Hepatocyte (in vitro differentiated cells): ENCODE measurements around the gene HBG1. TPM values are rescaled to one million over a fixed set of nuclear protein-coding genes. Genes with fewer than 3 reads are reported as not detected.

Experiments
- DNase-seq: peaks from one replicate; pipeline ENCODE4 v3.0.0-alpha.2; 2016; ENCODE audit warnings: low spot score
- H2AFZ ChIP-seq: fragments of 200-600 bp; sonication (generic); 2 replicates; pipeline ENCODE4 v1.6.0; 2016; ENCODE audit warnings: antibody characterized with exemption, mild to moderate bottlenecking
- H3K27ac ChIP-seq: fragments of 200-600 bp; sonication (generic); 2 replicates; pipeline ENCODE4 v1.5.1; 2016; ENCODE audit warnings: mild to moderate bottlenecking
- H3K27me3 ChIP-seq: fragments of 200-600 bp; sonication (generic); 2 replicates; pipeline ENCODE4 v1.6.1; 2016
- H3K36me3 ChIP-seq: fragments of 200-600 bp; sonication (generic); replicated peaks from 2 replicates; pipeline ENCODE4 v1.5.1; 2016; ENCODE audit warnings: low read depth; ENCODE audit not compliant: insufficient read depth
- H3K4me1 ChIP-seq: fragments of 200-600 bp; sonication (generic); 2 replicates; pipeline ENCODE4 v1.5.1; 2016; ENCODE audit warnings: mild to moderate bottlenecking, moderate library complexity; ENCODE audit not compliant: insufficient read depth
- H3K4me2 ChIP-seq: fragments of 200-600 bp; sonication (generic); 2 replicates; pipeline ENCODE4 v1.6.0; 2016
- H3K4me3 ChIP-seq: fragments of 200-600 bp; sonication (generic); 2 replicates; pipeline ENCODE4 v1.5.1; 2016; ENCODE audit warnings: mild to moderate bottlenecking
- H3K79me2 ChIP-seq: fragments of 200-600 bp; sonication (generic); 2 replicates; pipeline ENCODE4 v1.6.0; 2017; ENCODE audit warnings: mild to moderate bottlenecking
- H3K9me2 ChIP-seq: fragments of 200-600 bp; sonication (generic); replicated peaks from 2 replicates; pipeline ENCODE4 v1.6.0; 2017; ENCODE audit warnings: mild to moderate bottlenecking; ENCODE audit not compliant: insufficient read depth
- H3K9me3 ChIP-seq: fragments of 200-600 bp; sonication (generic); 2 replicates; pipeline ENCODE4 v1.5.1; 2016; ENCODE audit warnings: low read depth, mild to moderate bottlenecking
- H4K20me1 ChIP-seq: fragments of 200-600 bp; sonication (generic); 2 replicates; pipeline ENCODE4 v1.6.0; 2016; ENCODE audit warnings: mild to moderate bottlenecking; ENCODE audit not compliant: insufficient read depth, poor library complexity, severe bottlenecking
- CTCF ChIP-seq: fragments of 200-600 bp; sonication (generic); IDR thresholded peaks from 2 replicates; pipeline ENCODE4 v1.5.1; 2016; ENCODE audit warnings: antibody characterized with exemption, mild to moderate bottlenecking; ENCODE audit not compliant: poor library complexity
- EZH2 ChIP-seq: fragments of 200-600 bp; sonication (generic); IDR thresholded peaks from 2 replicates; pipeline ENCODE4 v1.6.1; 2016; ENCODE audit warnings: antibody characterized with exemption, mild to moderate bottlenecking, borderline replicate concordance
- EZH2phosphoT487 ChIP-seq: fragments of 200-600 bp; sonication (generic); IDR thresholded peaks from one replicate; pipeline ENCODE4 v1.6.1; 2018; ENCODE audit warnings: antibody characterized with exemption, mild to moderate bottlenecking, low read depth, moderate library complexity; ENCODE audit not compliant: unreplicated experiment, severe bottlenecking
- WGBS: methylation state at CpG from one replicate; pipeline ENCODE4 v1.1.6; 2016; ENCODE audit warnings: low lambda C conversion rate; ENCODE audit errors: missing lambda C conversion rate; 5-methylcytosine and 5-hydroxymethylcytosine counted together
- polyA plus RNA-seq: library from polyadenylated mRNA; unstranded; fragments of >200 nt; fragmentation: Nextera tagmentation; extraction: Ambion mirVana; gene quantifications from 2 replicates; pipeline ENCODE4 v1.2.1, GENCODE V29; 2016
- total RNA-seq: library from RNA; depleted of rRNA; stranded (reverse); fragments of >200 nt; gene quantifications from 2 replicates; pipeline ENCODE4 v1.2.3, GENCODE V29; 2014

Gene HBG1
- total and polyA plus RNA-seq, 2 experiments from 2014 or later = not detected

- no peak overlapping the region for H3K4me3 ChIP-seq
- H3K79me2 ChIP-seq = no peaks in the 10 kb centered on the region
- no peak overlapping the region for H3K4me2 ChIP-seq
- H3K36me3 ChIP-seq = peaks cover 3% of the 10 kb centered on the region
- DNase-seq = no peak
- TF ChIP-seq CTCF (no peak), EZH2phosphoT487 (no peak), EZH2 (no peak)
- H3K9me3 ChIP-seq = no peaks in the 10 kb centered on the region
- no peak overlapping the region for H3K27ac ChIP-seq
- no peak overlapping the region for H2AFZ ChIP-seq
- H3K9me2 ChIP-seq = no peaks in the 10 kb centered on the region
- no peaks in the 10 kb centered on the region for H4K20me1 ChIP-seq
- WGBS = 89% methylated on average over 8 of the region's 8 CpGs
- H3K4me1 ChIP-seq = no peaks in the 10 kb centered on the region
- peaks cover 9% of the 10 kb centered on the region for H3K27me3 ChIP-seq
These were observed 43.4 kb upstream of the HBG1 start for GRCh38 chr11:5293028-5293427.

GRCh38 chr11:5291207-5291838 lies 41.7 kb upstream of the HBG1 start:
- no peaks in the 10 kb centered on the region for H3K9me3 ChIP-seq
- H2AFZ ChIP-seq = no peak overlapping the region
- H3K27me3 ChIP-seq = peaks cover under 1% of the 10 kb centered on the region
- H3K27ac ChIP-seq = no peak overlapping the region
- DNase-seq = peak; percentile 42
- H3K4me3 ChIP-seq = no peak overlapping the region
- H3K4me1 ChIP-seq = no peaks in the 10 kb centered on the region
- WGBS = 75% methylated on average over 1 of the region's 1 CpG
- H4K20me1 ChIP-seq = no peaks in the 10 kb centered on the region
- H3K9me2 ChIP-seq = no peaks in the 10 kb centered on the region
- H3K79me2 ChIP-seq = no peaks in the 10 kb centered on the region
- TF ChIP-seq CTCF (peak; percentile 44), EZH2 (no peak)
- H3K4me2 ChIP-seq = no peak overlapping the region
- H3K36me3 ChIP-seq = no peaks in the 10 kb centered on the region

GRCh38 chr11:5290106-5290505 lies 40.4 kb upstream of the HBG1 start:
- WGBS = 100% methylated on average over 1 of the region's 1 CpG
- Histone ChIP-seq H3K79me2 (no peaks in the 10 kb centered on the region), H3K4me1 (no peaks in the 10 kb centered on the region), H3K9me2 (no peaks in the 10 kb centered on the region), H2AFZ (no peak overlapping the region), H3K36me3 (no peaks in the 10 kb centered on the region), H3K27ac (no peak overlapping the region), H3K27me3 (no peaks in the 10 kb centered on the region), H4K20me1 (no peaks in the 10 kb centered on the region), H3K4me3 (no peak overlapping the region), H3K4me2 (no peak overlapping the region), H3K9me3 (no peaks in the 10 kb centered on the region)
- TF ChIP-seq CTCF (no peak), EZH2 (no peak), EZH2phosphoT487 (no peak)
- DNase-seq = no peak

GRCh38 chr11:5289696-5290095 lies 40.0 kb upstream of the HBG1 start:
- no peaks in the 10 kb centered on the region for H4K20me1 ChIP-seq
- no peak overlapping the region for H3K27ac ChIP-seq
- no peaks in the 10 kb centered on the region for H3K27me3 ChIP-seq
- DNase-seq = no peak
- no peaks in the 10 kb centered on the region for H3K36me3 ChIP-seq
- H3K79me2 ChIP-seq = no peaks in the 10 kb centered on the region
- TF ChIP-seq EZH2phosphoT487 (no peak), CTCF (no peak), EZH2 (no peak)
- H3K9me2 ChIP-seq = no peaks in the 10 kb centered on the region
- H3K9me3 ChIP-seq = no peaks in the 10 kb centered on the region
- no peak overlapping the region for H3K4me3 ChIP-seq
- H3K4me1 ChIP-seq = no peaks in the 10 kb centered on the region
- H3K4me2 ChIP-seq = no peak overlapping the region
- no peak overlapping the region for H2AFZ ChIP-seq
